Skeletal muscle tissue (tissue), 4 donors: ENCODE results near the gene MAP3K13. TPM values are rescaled to one million over a fixed set of nuclear protein-coding genes. Genes with fewer than 3 reads are reported as not detected.
A peak's percentile ranks its signal among the peaks of the same experiment; 100 is the strongest.

Experiments used
- H3K27ac ChIP-seq: one replicate; pipeline ENCODE4 v1.7.0; 2013; ENCODE audit warnings: mild to moderate bottlenecking, low read depth, low read length, inconsistent platforms
- H3K27me3 ChIP-seq, 3 donors: one replicate each; pipeline ENCODE4 v1.7.0; 2013; ENCODE audit warnings: low read length in 3 of 3; ENCODE audit not compliant: control insufficient read depth in 3 of 3, insufficient read depth in 3 of 3
- H3K36me3 ChIP-seq, 3 donors: one replicate each; pipeline ENCODE4 v1.7.0; 2013; ENCODE audit warnings: low read length in 3 of 3; ENCODE audit not compliant: control insufficient read depth in 3 of 3, insufficient read depth in 3 of 3
- H3K4me1 ChIP-seq, 3 donors: one replicate each; pipeline ENCODE4 v1.7.0; 2013; ENCODE audit warnings: low read length in 3 of 3, mild to moderate bottlenecking in 3 of 3; ENCODE audit not compliant: control insufficient read depth in 3 of 3, insufficient read depth in 3 of 3
- H3K4me3 ChIP-seq, 3 donors: one replicate each; pipeline ENCODE4 v1.7.0; 2013; ENCODE audit warnings: low read length in 3 of 3
- H3K9ac ChIP-seq, 3 donors: one replicate each; pipeline ENCODE4 v1.7.0; 2013; ENCODE audit warnings: low read length in 3 of 3, mild to moderate bottlenecking in 3 of 3, moderate library complexity in 2 of 3, low read depth in 1 of 3
- H3K9me3 ChIP-seq, 3 donors: one replicate each; pipeline ENCODE4 v1.7.0; 2013; ENCODE audit warnings: low read length in 3 of 3; ENCODE audit not compliant: control insufficient read depth in 3 of 3
- total RNA-seq: library from RNA; depleted of rRNA; stranded (reverse); fragments of >200 nt; gene quantifications from one replicate; pipeline ENCODE4 v1.2.3, GENCODE V29; 2014
- donor health status: Osteomylitis.

Gene MAP3K13
- total RNA-seq: 9.9 TPM

GRCh38 chr3:185362850-185363661 lies at the start of gene MAP3K13:
Gene MAP3K13 (plus strand): TSS chr3:185363136. CDS start chr3:185428582, 65,446 bp downstream.
- Histone ChIP-seq H3K9me3 (no peaks in the 10 kb centered on the region), H3K27me3 (no peaks in the 10 kb centered on the region), H3K27ac (peak within 1 kb of the TSS; percentile 75), H3K4me3 (peak within 1 kb of the TSS; percentile 76 to 93 (median 86)), H3K9ac (peak within 1 kb of the TSS; percentile 82 to 84 (median 83)), H3K36me3 (no peaks in the 10 kb centered on the region), H3K4me1 (peaks cover 0 to 11% (median 10%) of the 10 kb centered on the region in 3 donors)

DNA sequence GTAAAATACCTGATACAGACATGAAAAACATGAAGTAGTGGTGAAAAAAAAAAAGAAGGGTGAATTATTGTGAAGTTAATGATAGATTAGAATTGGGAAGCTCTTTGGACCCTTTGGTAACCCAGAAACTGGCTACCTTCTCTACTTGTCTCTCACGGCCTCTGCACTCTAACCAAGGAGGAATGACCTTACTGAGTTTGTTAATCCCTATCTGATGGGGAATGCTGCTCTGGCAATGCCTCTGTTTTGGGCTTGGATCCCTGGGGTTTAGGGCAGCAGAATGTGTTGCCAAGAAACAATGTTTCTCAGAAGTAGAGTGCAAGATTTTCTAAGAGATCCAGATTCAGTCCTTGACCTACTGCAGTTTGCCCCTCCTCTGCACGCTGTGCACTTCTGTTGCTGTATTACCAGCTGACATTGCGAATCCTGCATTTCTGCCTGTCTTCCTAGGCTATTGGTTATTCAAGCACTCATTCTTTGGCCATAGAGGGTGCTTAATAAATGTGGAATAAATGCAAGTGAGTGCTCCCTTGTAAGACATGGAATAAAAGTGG lies 49.2 kb upstream of the MAP3K13 start:
- peaks cover 0 to 2% (median 0%) of the 10 kb centered on the region in 3 donors for H3K9me3 ChIP-seq
- no peak overlapping the region for H3K27ac ChIP-seq
- no peaks in the 10 kb centered on the region for H3K27me3 ChIP-seq
- no peak overlapping the region for H3K9ac ChIP-seq
- H3K4me1 ChIP-seq: no peaks in the 10 kb centered on the region
- no peaks in the 10 kb centered on the region for H3K36me3 ChIP-seq
- H3K4me3 ChIP-seq: no peak overlapping the region

- Histone ChIP-seq H3K4me1 (no peaks in the 10 kb centered on the region), H3K27me3 (no peaks in the 10 kb centered on the region), H3K4me3 (no peak overlapping the region), H3K9me3 (no peaks in the 10 kb centered on the region), H3K27ac (peak overlapping the region; percentile 8), H3K36me3 (no peaks in the 10 kb centered on the region), H3K9ac (no peak overlapping the region)
Observed at GRCh38 chr3:185316740-185317412, 46.1 kb upstream of the MAP3K13 start.

DNA sequence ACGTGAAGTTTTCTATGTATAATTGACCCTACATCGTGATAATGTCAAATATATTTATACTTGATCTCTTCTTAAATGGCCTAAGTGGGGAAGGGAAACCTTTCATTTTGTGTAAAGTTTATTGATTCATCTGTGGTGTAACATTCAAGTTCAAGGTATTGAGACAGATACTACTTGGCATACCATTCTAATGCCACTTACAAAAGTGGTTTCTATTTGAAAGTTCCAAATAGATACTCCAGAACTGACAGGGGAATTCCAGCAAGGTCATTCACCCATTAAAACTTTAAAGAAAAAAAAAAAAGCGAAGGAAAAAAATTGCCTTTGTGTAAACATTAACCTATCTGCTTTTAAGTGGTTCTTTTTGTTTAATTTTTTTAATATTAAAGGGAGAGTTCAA lies 45.3 kb upstream of the MAP3K13 start:
- no peak overlapping the region for H3K9ac ChIP-seq
- no peaks in the 10 kb centered on the region for H3K27me3 ChIP-seq
- no peaks in the 10 kb centered on the region for H3K9me3 ChIP-seq
- no peaks in the 10 kb centered on the region for H3K36me3 ChIP-seq
- no peak overlapping the region for H3K27ac ChIP-seq
- no peaks in the 10 kb centered on the region for H3K4me1 ChIP-seq
- H3K4me3 ChIP-seq: no peak overlapping the region

- Histone ChIP-seq H3K4me3 (no peak overlapping the region), H3K27me3 (no peaks in the 10 kb centered on the region), H3K36me3 (no peaks in the 10 kb centered on the region), H3K9ac (no peak overlapping the region), H3K27ac (no peak overlapping the region), H3K4me1 (no peaks in the 10 kb centered on the region), H3K9me3 (no peaks in the 10 kb centered on the region)
Observed at GRCh38 chr3:185318141-185318540, 44.8 kb upstream of the MAP3K13 start.

- Histone ChIP-seq H3K9ac (no peak overlapping the region), H3K27me3 (no peaks in the 10 kb centered on the region), H3K36me3 (no peaks in the 10 kb centered on the region), H3K4me1 (no peaks in the 10 kb centered on the region), H3K27ac (no peak overlapping the region), H3K4me3 (no peak overlapping the region), H3K9me3 (no peaks in the 10 kb centered on the region)
Observed at GRCh38 chr3:185319801-185320200, 43.1 kb upstream of the MAP3K13 start.

DNA sequence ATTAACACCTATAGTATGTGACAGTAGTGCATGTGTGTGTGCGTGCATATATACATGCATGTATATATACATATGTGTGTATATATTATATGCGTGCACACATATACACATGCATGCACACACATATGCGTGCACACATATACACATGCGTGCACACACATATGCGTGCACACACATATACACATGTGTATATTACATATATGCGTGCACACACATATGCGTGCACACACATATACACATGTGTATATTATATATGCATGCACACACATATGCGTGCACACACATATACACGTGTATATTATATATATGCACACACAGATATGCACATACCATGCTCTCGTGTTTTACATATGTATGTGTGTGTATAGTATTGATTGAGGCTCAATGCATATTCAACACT lies 42.0 kb upstream of the MAP3K13 start:
- no peaks in the 10 kb centered on the region for H3K4me1 ChIP-seq
- H3K9me3 ChIP-seq: no peaks in the 10 kb centered on the region
- no peak overlapping the region for H3K4me3 ChIP-seq
- no peak overlapping the region for H3K27ac ChIP-seq
- no peak overlapping the region for H3K9ac ChIP-seq
- no peaks in the 10 kb centered on the region for H3K27me3 ChIP-seq
- no peaks in the 10 kb centered on the region for H3K36me3 ChIP-seq

GRCh38 chr3:185322101-185322719 lies 40.7 kb upstream of the MAP3K13 start:
- Histone ChIP-seq H3K4me1 (no peaks in the 10 kb centered on the region), H3K27me3 (no peaks in the 10 kb centered on the region), H3K27ac (no peak overlapping the region), H3K4me3 (no peak overlapping the region), H3K9me3 (no peaks in the 10 kb centered on the region), H3K9ac (no peak overlapping the region), H3K36me3 (no peaks in the 10 kb centered on the region)

DNA sequence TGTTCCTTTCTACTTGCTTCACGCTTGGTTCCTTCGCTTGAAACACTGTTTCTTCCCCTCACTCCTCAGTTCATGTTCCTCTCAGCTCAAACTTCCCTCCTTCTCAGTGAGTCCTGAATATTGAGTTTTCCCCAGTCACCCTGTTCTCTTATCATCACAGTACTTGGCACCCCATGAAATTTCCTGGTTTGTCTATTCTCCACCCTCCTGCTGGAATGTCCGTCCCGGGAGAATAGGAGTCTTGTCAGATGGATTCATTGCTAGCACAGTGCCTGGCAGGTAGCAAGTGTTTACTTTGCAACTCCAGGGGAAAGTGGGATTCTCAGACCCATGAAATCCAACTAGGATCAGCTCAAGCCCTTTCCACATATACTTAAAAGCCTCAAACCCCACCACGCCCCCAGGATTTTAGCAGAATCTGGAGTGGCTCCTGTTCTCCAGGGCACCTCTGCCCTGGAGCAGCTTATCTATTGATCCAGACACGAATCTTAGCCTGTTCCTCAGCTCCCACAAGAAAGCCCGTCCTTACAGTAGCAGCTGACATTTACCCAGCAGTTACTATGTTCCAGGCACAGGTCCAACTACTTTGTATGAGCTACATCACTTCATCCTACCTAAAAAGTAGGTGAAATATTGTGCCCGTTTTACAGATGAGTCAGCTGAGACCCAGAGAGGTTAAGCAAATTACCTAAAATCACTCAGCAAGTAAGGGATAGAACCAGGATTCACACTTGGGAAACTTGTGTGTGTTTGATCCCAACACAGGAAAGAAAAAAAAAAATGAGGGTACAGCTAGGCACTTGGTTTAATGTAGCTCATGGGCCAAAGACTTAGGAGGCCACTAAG lies 36.8 kb upstream of the MAP3K13 start:
- Histone ChIP-seq H3K9me3 (no peaks in the 10 kb centered on the region), H3K9ac (no peak overlapping the region), H3K36me3 (no peaks in the 10 kb centered on the region), H3K4me3 (no peak overlapping the region), H3K4me1 (no peaks in the 10 kb centered on the region), H3K27me3 (no peaks in the 10 kb centered on the region), H3K27ac (no peak overlapping the region)
